SK-N-DZ (cell line): ENCODE measurements around the gene PHRF1.
"Not testable (repeated sequence)": the region's sequence is repeated elsewhere in the genome, so short reads cannot be mapped to it uniquely, and the experiment has no call there.

Source experiments
- DNase-seq: peaks from one replicate; pipeline ENCODE4 v3.0.0-alpha.2; 2015; ENCODE audit warnings: low spot score

PHRF1 gene

DNA sequence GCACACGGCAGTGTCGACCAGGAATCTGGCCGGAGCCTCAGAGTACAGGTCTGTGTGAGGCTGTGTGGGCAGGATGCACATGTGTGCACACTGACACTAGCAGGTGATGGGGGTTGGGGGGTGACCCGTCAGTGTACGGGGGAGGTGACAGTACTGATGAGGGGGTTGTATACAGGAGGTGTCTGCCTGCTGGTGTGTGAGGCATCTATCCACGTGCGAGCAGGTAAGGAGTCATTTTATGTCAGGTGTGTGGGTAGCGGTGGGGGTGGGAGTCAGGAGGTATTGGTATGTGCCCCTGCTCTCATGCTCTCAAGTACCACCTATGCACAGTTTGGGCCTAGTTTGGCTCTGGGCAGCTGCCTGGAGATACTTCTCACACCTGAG lies 4.5 kb upstream of the PHRF1 start:
- DNase-seq: no peak

DNA sequence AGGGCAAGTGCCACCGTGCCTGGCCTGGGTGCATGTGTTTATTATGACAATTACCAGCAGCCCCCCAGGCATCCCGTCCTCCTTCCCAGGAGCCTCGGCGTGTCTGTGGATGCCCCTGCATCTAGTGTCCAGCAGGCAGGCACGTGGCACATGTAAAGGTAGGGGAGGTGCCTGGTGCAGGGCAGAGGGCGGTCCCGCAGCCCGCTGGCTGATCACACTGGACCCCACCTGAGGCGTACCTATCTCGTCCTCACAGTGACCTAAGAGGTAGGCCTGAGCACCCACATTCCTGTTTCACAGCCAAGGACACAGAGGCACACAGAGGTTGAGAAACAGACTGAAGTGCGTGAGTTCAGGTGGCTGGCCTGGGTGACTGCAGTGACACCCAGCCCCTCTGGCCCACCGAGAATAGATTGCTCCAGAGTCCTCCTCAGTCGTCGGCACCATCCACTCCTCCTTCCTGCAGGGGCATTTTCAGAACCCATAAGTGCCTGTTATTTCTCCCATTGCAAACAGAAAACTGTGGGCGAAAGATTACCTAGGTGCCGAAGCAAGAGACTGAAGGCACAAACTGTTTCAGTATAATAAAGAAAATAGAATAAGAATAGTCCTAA lies 3.0 kb upstream of the PHRF1 start:
- DNase-seq: no peak

DNA sequence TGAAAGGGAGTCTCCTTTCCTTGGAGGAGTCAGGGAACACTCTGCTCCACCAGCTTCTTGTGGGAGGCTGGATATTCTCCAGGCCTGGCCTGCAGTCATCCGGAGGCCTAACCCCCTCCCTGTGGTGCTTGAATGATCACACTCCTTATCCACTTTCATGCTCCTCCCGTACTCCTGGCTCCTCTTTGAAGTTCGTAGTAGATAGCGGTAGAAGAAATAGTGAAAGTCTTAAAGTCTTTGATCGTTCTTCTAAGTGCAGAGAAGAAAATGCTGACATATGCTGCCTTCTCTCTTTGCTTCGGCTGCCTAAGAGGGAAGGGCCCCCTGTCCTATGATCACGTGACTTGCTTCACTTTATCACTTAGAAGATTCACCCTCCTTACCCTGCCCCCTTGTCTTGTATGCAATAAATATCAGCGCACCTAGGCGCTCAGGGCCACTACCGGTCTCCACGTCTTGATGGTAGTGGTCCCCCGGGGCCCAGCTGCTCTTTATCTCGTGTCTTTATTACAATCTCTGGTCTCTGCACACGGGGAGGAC lies 2.2 kb upstream of the PHRF1 start:
- not testable (repeated sequence) for DNase-seq

DNA sequence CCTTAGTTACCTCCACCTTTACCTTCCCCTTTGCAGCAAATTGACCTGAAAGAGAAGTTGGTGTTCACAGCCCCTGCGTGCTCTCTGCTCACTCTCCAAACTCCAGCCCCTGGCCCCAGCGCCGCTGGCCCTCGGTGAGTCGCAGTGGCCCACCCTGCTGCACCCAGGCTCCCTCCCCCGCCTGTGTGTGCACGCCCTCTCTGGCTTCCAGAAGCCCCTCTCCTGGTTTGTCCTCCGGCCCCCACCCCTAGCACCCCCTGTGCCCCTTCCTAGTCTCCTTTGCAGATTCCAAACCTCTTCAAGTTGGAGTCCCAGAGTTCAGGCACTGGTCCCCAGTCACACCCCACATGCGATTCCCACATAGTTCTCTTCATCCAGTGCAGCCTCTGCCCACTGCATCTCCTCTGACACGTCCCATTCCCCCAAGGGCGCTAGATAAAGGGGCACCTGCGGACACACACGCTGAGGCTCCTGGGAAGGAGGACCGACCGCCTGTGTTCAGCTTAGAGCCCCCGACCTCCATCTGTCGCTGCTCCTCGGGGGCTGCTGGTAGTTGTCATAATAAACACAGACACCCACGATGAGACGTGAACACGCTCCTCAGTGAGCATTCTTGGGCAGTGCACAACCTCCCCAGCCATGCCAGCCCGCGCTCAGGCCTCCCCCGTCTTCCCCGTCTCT lies 1.5 kb upstream of the PHRF1 start:
- no peak for DNase-seq

DNA sequence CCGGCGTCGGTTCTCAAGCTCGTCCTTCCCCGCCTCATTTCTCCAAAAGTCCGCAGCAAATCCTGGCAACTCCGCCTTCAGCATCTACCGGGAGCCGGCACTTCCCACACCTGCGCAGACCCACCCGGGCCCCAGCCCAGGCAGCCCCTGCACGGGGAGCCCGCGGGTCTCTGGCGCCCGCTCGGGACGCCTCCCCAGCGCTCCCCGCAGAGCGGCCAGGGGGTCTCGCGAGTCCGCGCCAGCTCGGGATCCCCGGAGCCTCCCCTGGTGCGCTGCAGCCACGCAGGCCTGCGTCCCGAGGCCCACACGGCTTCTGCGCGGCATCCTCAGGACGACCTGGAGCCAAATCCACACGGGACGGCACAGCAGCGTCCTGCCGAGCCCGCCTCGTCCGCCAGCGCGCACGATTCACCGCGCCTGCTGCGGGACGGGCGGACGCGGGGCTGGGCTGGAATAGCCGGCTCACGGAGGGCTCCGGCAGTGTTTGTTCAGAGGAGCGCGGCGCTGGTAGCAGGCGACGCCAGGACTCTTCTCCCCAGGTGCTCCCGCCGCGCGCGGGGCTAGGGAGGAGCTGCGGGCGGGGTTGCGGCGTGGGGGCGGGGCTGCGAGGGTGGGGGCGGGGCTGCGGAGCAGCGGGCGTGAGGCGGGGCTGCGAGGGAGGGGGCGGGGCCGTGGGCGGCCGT lies 816 bp upstream of the PHRF1 start:
- DNase-seq: peak; percentile 77

DNA sequence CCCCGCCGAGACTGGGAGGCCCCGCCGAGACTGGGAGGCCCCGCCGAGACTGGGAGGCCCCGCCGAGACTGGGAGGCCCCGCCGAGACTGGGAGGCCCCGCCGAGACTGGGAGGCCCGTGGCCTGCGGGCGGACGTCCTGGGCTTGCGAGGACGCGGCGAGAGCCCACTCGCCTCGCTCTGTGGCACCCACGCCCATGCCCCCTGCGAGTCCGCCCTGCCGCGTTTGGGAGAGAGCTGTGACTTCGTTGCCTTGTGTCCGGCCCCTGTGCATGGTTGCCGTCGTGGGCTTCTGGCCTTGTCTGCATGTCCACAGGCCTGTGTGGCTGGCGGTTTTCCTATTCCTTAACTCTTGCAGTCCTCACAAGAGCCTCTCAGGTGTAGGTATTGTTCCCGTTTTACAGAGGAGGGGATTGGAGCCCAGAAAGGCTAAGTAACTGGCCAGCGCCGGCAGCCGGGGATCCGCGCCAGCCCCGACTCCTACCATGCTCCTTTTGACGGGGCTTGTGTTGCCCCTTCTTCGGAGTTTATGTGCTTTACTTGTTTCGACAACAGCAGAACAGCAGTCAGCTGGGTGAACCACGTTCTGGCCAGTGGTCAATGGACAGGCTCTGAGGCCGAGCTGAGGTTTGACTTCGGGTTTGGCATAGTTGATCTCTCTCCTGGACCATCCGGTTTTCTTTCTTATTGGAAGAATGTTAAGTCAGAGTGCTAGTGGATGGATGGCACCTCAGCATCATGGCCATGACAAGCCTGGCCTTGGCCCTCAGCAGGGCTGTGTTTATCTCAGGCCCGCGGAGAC lies 741 bp downstream of the PHRF1 start:
- no peak for DNase-seq

DNA sequence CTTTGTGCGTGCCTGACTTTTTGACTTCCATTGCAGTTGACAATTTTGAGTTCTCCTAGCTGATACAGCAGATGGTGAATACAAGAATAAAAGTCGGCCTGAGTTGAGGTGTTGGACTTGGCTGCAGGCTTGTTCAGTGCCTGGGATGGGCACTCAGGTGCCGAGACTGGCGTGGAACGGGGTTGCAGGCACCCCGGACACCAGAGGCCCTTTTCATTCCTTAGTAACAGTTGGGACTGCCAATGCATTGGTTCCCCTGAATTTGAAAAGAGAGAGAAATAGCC lies 1.3 kb downstream of the PHRF1 start:
- no peak for DNase-seq

DNA sequence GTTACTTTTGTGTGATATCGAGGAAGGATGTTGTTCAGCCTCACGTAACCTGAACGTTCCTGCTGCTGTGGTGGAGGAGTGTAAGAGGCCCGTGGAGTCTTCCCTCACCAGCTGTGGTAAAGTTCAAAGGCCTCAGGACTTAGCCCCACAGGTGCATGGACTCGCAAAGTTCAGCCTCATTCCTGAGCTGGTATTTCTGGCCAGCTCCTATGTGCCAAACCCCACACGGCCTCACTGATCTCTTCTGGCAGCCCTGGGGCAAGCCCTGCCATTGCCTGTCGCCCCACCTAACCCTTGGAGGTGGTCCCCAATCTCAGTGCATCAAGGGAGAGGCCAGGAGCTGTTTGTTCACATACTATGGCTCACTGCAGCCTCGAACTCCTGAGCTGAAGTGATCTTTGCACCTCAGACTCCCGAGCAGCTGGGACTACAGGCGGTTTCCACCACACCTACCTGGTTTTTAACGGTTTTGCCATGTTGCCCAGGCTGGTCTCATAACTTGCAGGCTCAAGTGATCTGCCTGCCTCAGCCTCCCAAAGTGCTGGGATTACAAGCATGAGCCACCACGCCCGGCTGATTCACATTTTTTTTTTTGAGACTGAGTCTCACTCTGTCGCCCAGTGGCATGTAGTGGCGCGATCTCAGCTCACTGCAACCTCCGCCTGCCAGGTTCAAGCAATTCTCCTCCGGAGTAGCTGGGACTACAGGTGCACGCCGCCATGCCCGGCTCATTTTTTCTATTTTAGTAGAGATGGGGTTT lies 2.2 kb downstream of the PHRF1 start:
- DNase-seq: no peak

DNA sequence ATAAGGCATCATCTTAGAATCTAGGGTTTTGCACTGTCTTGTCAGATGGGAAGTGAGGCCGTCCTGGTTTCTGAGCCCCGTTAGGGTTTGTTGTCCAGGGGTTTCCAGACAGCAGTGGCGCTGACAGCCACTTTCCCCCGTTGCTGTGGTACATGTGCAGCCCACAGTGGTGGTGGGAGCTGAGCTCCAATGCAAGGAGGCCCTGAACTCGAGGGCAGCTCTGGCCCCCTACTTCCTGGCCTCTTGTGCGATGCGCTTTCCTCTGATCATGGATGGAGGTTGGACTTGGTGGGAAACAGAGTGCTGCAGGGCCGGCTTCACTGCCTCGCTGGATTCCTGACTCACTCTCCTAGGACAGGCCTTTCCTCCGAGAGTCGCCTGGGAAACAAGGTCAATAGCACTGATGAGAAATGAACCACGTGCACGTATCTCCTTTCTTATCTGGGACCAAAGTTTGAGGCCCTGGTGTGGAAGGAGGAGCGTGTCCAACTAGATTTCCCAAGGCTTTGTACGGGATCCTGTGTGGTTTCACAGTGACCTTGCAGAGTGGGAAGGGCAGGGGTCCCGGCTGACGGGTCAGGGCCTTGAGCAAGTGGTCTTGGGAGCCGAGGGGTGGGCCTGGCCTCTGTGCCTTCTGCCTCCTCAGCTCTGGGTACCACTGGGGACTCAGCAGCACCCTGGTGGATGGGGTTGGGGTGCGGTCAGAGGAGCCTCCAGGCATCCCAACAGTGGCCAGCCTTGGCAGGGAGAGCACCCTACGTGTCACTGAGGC lies 3.7 kb downstream of the PHRF1 start:
- DNase-seq: no peak

DNA sequence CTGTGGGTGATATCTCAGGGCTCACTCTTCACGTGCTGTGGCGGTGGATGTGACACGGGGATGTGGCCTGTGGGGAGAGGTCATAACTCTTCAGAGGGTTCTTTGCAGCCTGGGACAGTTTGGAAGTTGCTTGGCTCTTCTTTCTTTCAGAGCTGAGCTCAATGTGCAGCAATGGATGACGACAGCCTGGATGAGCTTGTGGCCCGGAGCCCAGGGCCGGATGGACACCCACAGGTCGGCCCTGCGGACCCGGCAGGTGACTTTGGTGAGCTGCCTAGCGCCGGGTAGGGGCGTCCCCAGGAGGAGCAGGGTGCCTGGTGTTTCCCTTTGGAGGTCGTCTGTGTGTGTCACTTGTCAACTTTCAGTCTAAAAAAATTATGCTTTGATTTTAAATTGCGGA lies 5.1 kb downstream of the PHRF1 start:
- no peak for DNase-seq

DNA sequence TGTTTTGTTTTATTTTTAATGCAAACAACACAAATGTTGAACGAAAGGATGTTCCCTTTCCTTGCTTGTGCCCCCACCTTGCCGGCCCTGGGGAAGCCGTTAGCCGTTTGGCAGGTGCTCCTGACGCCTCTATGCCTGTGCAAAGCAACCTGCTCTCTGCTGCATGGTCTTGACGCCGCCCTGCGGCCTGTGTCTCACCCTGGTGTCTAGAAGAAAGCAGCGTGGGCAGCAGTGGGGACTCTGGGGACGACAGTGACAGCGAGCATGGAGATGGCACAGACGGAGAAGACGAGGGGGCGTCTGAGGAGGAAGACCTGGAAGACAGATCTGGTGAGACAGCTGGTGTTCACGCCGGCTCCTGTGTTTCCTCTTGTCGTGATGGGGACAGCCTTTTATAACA lies 5.5 kb downstream of the PHRF1 start:
- DNase-seq: no peak

DNA sequence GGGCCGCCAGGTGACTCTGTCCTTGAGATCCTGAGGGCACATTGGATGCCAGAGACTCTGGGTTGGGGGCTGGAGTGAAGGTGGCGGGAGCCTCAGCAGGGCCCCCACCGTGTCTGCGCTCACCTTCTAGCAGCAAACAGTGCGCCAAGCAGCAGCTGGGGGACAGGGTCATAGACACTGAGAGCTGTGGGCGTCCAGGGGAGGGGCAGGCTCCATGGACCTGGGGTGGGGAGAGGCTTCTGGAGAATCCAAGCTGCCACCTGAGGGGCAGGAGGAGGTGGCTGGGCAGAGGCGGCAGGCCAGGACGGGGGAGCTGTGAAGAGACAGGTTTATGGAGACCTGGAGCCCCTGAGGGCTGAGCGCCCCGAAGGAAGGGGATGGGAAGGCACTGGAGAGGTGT lies 8.0 kb downstream of the PHRF1 start:
- DNase-seq: no peak

DNA sequence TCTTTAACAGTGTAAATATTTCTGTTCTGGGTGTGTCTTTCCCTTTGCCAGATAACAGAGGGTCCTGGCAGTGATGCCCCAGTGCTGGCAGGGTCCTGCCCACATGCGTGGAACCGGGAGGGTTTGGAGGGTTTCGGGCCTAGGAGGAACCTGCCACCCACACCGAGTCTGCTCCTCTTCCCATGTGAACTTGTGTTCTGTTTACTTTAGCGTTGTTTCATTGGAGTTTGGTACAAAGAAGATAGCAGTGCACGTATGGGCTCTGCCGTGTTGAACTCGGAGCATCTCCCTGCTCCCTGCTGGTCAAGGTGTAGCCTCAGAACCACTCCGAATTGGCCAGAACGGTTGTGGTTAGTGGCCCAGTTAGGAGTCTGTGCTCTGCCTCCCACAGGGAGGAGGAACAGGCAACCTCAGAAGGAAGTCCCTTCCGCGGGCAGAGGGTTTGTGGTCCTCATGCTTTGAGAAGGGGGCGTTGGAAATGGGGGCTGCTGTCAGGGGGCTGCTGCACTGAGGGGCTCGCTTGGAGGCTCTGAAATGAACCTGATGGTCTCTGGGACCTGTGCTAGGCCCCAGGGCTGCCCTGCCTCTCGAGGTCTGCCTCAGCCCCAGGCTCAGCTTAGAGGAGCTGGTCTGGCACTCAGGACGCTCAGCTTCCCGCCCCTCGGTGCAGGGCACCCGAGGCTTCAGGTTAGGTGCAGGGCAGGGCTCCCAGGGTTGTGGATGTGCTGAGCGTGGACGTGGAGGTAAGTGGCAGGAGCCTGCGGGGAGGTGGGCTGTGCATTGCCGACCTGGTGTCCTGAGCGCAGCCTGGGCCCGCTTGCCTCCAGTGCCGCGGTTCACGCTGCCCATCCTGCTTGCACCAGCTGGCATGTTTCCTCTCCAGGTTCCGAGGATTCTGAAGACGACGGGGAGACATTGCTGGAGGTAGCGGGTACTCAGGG lies 10.4 kb downstream of the PHRF1 start:
- DNase-seq: no peak

DNA sequence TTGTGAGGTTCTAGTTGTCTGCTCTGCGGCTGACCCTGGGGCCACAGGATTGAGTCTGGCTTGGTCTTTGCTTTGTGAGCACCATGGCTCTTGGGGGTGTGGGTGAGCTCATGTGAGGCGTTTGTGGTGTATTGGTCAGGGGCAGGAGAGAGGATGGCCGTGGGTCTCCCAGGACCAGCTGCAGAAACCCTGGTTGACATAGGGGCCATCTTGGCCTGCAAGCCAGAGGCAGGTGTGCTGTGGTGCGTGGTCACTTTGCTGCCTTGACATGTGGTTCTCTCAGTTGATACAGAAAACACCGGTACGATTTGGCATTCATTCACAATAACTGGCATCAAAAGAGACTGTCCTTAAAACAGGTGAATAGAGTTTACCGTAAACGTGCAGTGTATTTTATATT lies 11.3 kb downstream of the PHRF1 start:
- DNase-seq: no peak

DNA sequence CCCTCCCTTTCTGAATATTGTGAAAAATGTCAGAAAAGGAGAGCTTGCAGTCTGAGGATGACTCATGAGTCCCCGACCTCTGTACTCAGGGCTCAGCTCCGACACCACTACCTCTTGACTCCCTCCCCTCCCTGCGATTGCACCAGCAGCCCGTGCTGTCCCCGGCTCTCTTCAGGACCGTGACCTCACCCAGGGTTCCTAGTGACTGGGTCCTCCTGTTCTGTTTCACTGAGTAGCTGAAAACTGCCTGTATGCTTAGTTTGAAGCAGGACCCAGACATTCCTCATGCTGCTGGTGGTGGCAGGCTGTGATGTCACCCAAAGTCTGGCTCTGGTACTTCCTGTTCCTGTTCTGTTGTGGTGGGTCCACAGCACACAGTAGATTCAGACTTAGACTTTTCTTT lies 11.7 kb downstream of the PHRF1 start:
- no peak for DNase-seq

DNA sequence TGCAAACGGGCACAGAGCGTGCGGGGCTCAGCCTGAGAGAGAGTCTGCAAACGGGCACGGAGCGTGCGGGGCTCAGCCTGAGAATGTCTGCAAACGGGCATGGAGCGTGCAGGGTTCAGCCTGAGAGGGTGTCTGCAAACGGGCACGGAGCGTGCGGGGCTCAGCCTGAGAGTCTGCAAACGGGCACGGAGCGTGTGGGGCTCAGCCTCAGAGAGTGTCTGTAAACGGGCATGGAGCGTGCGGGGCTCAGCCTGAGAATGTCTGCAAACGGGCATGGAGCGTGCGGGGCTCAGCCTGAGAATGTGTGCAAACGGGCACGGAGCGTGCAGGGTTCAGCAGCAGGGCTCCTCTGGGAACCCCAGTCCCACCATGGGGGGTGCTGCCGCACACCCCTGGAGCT lies 13.5 kb downstream of the PHRF1 start:
- no peak for DNase-seq

DNA sequence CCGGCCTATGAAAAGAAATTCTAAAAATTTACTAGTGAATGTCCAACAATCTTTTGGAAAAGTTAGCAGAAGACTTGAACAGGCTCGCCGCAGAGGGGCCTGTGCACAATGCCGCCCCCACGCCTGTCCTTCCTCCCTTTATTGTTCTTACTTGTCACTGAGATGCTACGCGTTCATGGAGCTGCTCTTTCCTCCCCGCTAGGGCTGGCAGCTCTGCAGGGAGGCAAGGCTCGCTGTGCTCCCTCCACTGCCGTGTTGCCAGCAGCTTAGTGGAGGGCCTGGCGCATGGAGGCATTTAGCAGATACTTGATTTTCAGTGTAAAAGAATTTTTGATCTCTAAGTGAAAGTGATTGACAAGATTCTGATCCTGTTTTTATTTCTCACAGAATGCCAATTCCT lies 14.7 kb downstream of the PHRF1 start:
- DNase-seq: no peak

DNA sequence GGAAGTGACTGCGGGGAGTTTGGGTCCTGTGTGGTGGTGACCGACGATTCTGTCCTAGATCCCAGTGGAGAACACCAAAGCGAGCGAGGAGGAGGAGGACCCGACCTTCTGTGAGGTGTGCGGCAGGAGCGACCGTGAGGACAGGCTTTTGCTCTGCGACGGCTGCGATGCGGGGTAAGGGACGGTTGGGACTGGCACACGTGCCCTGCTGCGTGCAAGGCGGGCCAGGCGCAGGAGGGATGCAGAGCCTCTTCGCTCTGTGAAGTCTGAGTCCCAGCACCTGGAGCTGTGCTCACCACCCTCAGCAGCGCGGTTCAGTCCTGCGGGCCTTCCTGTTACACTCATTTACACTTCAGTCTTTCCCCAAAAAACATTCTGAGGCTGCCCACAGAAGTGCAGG lies 16.2 kb downstream of the PHRF1 start:
- DNase-seq: no peak

DNA sequence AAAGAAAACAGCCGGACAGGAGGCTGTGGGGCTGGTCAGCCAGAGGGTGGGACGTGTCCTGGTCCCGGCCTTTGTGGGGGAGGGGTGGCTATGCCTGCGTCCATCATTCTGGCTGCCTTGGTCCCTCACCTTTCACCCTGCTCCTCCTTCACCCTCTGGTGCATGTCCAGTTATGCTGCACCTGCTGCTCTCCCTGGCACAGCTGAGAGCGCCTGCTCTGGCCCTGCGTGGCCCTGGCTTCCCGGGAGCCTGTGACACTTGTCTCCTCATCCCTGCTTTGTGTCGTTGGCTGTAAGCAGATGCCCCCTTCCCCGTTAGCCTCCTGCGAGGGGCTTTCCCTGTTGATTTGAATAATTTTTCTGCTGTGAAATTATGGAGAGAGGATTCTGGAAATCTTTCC lies 16.6 kb downstream of the PHRF1 start:
- no peak for DNase-seq

DNA sequence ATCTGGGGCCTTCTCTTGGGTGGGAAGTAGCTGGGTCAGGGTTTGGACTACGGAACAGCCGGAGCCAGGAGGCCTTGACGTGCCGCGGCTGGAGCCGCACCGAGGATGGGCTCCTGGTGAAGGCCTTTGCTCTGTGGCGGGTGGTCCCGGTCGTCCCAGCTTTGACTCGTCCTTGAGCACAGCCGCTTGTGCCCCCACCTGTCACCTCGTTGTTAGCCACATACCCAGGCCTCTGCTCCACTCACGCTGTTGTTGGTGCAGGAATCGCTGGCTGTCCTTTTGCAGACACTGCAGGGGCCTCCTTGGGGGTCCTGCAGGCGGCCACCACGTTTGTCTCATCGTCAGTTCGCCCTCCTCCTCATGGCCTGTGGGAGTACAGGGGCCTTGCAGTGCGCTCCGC lies 17.1 kb downstream of the PHRF1 start:
- no peak for DNase-seq
